ENCODE measurements around the gene CDH8.

CDH8 gene

GRCh38 chr16:61617219-61617783, 418.9 kb downstream of the CDH8 start:
- DNase-seq (ENCODE audit: low read depth): no peak

- DNase-seq (ENCODE audit: low read depth): no peak
These were observed 420.1 kb downstream of the CDH8 start for GRCh38 chr16:61616088-61616487.

DNA sequence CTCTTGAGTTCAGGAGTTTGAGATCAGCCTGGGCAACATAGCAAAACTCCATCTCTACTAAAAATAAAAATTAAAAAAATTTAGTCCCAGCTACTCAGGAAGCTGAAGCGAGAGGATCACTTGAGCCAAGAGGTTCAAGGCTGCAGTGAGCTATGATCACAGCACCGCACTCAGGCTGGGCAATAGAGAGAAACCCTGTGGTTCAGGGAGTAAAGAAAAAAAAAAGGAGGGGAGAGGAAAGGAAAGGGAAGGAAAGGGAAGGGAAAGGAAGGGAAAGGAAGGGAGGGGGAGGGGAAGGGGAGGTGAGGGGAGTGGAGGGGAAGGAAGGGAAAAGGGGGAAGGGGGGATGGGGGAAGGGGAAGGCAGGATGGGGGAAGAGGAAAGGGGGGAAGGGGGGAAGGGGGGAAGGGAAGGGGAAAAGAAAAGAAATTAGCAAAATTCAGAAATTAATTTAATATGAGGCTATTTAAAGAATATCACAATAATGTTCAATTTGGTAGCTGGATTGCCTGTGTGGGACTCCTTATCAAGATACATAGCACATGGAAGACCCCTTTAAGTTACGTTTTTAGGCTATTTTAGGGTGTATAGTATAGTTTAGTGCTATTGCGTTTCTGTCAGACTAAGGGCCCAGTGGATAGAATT, 424.3 kb downstream of the CDH8 start:
- DNase-seq (ENCODE audit: low read depth): no peak

GRCh38 chr16:61606581-61606980, 429.7 kb downstream of the CDH8 start:
- DNase-seq (ENCODE audit: low read depth): no peak

Data from CMK (cell line).